ENCODE measurements around the gene CTU2. TPM values are rescaled to one million over a fixed set of nuclear protein-coding genes. Genes with fewer than 3 reads are reported as not detected.

Gene CTU2
- total and polyA plus RNA-seq, 2 of the 4 experiments (the other 2 are of a cell fraction): 12.9 to 18.4 TPM

- WGBS, 2 experiments (ENCODE audit: extremely low coverage in 2 of 2, insufficient read length in 1 of 2): no CpG with 5 or more reads among the region's 5 CpGs
- Histone ChIP-seq H3K4ac (ENCODE audit: low read depth, low read length) (no peak overlapping the region), H3K27me3 (ENCODE audit: control insufficient read depth, insufficient read depth, low read length) (peaks cover 4% of the 10 kb centered on the region; the same call in 1 of the 2 replicates), H4K20me1 (ENCODE audit: insufficient read depth, low read length) (0 out of 2 replicates have a peak, but pooled peaks cover 9% of the 10 kb centered on the region), H3K9me3 (ENCODE audit: control insufficient read depth, insufficient read depth, low read length) (no peaks in the 10 kb centered on the region), H2BK120ac (ENCODE audit: low read depth, low read length) (no peak overlapping the region), H3K23ac (ENCODE audit: low read depth, low read length) (no peak overlapping the region), H2BK20ac (ENCODE audit: low read depth, low read length) (no peak overlapping the region), H4K8ac (ENCODE audit: low read depth in 2 of 2, low read length in 2 of 2) (no peak overlapping the region), H3K4me2 (ENCODE audit: low read depth, low read length) (no peak overlapping the region), H3K79me1 (ENCODE audit: low read depth in 1 of 2, low read length in 2 of 2) (no peaks in the 10 kb centered on the region), H3K4me3 (ENCODE audit: insufficient read depth, low read depth, low read length) (no peak overlapping the region), H3K18ac (ENCODE audit: low read depth, low read length) (no peak overlapping the region), H3K4me1 (ENCODE audit: control insufficient read depth, insufficient read depth, low read length) (peaks cover 7% of the 10 kb centered on the region; the same call in 1 of the 2 replicates), H2BK15ac (ENCODE audit: low read depth, low read length) (no peak overlapping the region), H3K56ac (ENCODE audit: extremely low read depth, insufficient read depth, low read length) (no peak overlapping the region), H2BK5ac (ENCODE audit: low read depth, low read length, poor library complexity, severe bottlenecking) (no peak overlapping the region), H3K9ac (ENCODE audit: low read depth, low read length) (no peak overlapping the region), H3K27ac (ENCODE audit: insufficient read depth, low read length) (no peak overlapping the region), H2AK5ac (ENCODE audit: low read depth, low read length) (no peak overlapping the region), H4K5ac (ENCODE audit: low read depth, low read length) (no peak overlapping the region), H3K36me3 (ENCODE audit: control insufficient read depth, insufficient read depth, low read length) (peaks cover 1% of the 10 kb centered on the region; the same call in 1 of the 2 replicates), H4K91ac (ENCODE audit: insufficient read depth, low read depth, low read length) (no peak overlapping the region), H2AFZ (replicated peaks; ENCODE audit: low read length, poor library complexity) (peak overlapping the region; percentile 14), H3K14ac (replicated peaks; ENCODE audit: low read depth, low read length) (no peak overlapping the region), H3K9me1 (ENCODE audit: insufficient read depth, low read length) (no peaks in the 10 kb centered on the region), H2AK9ac (replicated peaks; ENCODE audit: low read depth, low read length, poor library complexity) (no peak overlapping the region)
- ChIA-PET CTCF (no interaction called here), POLR2A (ENCODE audit: unreplicated experiment) (no interaction called here)
- TF ChIP-seq RFX5 (IDR thresholded peaks at IDR 0.05; ENCODE audit: low read depth, low read length) (no peak), SMC3 (IDR thresholded peaks at IDR 0.05; ENCODE audit: low read depth, low read length) (no peak), MAZ (IDR thresholded peaks at IDR 0.05; ENCODE audit: borderline replicate concordance, low read depth, low read length) (no peak), POLR2A (IDR thresholded peaks at IDR 0.05; ENCODE audit: low read depth, low read length) (no peak)
- in situ Hi-C loops (cut with MboI; ENCODE audit: low sequenced_read_pairs): no loop called here
- dilution Hi-C loops (cut with HindIII; ENCODE audit: low sequenced_read_pairs, unreplicated experiment): no loop called here
- intact Hi-C loops (cut with micrococcal nuclease): no loop called here
- ATAC-seq (ENCODE audit: low read depth) (no peak), DNase-seq (no peak)
- no TSS peak for BruUV-seq (replicated peaks)
These were observed 25.7 kb upstream of the CTU2 start for GRCh38 chr16:88680554-88681083.

All from IMR-90 (cell line).